Inflammatory macrophage treated with lipopolysaccharide for 4 hours (primary cell): ENCODE results near the gene DMRTA2.

Source experiments
- DNase-seq: peaks from one replicate; pipeline ENCODE4 v3.0.0-alpha.2; 2020

The DMRTA2 gene

DNA sequence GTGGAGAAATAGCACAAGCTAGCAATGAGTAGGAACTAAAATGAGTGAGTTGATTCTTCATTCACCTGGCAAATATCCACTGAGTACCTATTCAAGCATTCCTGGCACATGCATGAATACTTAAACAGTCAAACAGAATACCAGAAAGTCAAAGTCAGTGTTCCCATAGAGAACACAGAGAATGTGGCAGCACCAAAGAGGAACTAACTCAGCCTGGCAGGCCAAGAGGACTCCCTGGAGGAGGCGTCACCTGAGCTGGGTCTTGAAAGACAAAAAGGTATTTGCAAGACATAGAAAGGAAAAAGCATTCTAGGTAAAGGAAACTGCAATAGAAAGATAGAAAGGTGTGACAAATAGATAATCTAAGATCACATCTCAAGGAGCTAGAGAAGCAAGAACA lies 49.7 kb downstream of the DMRTA2 start:
- DNase-seq = no peak

DNA sequence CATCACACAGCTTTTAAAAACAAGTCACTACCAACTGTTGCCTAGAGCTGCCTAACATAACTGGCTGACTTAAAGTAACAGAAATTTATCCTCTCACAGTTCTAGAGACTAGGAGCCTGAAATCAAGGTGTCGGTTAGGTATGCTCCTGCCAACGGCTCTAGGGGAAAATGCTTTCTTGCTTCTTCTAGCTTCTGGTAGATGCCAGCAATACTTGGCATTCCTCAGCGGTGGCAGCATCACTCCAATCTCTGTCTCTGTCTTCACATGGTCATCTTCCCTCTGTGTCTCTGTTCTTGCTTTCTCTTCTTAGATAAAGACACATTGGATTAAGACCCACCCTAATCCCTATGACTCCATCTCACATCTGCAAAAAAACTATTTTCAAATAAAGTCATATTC lies 51.5 kb downstream of the DMRTA2 start:
- no peak for DNase-seq

DNA sequence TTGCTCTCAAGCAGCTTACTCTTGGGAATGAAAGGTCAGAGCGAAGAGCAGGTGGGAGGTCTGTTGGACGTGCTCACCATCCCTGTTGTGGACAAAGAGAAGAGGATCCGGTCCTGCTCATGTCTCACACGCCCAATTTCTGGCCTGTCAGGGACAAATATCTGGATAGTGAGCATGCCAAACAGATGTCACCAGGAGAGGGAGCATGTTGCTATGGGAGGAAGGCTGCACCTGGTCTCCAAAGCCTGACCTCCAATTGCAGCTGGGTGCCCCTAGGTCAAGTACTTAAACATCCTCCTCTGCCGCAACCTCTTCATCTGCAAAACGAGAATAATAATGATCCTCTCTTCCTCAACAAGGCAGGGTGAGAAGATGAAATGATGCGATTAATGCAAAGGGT lies 53.4 kb downstream of the DMRTA2 start:
- no peak for DNase-seq

DNA sequence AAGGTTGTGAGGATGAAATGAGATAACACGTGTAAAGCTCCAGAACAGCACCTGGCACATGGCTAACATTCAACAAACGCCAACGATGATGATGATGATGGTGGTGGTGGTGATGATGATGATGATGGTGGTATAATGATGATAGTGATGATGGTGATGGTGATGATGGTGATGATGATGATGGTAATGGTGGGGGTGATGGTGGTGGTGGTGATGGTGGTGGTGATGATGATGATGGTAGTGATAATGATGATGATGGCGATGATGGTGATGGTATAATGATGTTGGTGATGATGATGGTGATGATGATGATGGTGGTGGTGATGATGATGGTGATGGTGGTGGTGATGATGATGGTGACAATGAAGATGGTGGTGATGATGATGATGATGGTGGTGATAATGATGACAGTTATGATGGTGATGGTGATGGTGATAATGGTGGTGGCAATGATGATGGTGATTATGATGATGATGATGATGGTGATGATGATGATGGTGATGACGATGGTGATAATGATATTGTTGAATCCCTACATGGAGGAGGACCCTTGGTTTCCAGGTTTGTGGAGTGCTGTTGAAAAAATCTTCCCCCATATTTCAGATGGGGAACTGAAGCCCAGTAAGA lies 54.1 kb downstream of the DMRTA2 start:
- no peak for DNase-seq

DNA sequence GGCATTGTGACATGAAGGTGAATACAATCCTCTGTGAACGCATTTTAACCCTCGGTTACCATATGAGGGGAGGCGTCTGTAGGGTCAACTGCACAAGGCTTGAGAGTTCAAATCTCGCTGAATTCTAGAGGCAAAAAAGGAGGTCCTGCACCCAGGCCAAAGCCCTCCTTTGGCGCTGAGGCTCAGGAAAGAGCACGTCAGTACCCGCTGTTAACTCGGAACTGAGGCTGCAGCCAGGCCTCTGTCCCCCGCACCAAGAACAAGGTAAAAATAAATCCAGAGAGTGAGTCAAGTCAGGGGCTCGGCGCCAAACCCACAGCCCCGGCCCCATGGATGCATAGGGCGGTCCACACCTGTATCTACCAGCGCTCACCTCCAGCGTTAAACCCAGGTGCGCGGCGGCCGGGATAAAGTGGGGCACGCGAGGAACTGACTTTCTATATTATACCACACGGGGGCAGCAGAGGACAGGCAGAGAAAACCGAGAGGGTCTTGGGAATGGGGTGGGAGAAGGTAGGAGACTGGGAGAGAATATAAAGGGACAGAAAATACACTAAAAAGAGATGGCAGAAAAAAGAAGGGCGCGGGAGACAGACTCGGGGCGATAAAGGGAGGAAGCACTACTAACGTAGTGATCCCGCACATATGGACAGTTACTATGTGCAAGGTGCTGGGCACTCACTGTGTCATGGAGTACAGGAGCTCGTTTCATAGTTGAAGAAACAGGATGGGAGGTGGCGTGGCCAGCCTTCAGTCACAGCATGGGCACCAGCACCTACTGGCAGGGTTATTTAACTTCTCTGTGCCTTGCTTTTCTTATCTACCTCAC lies 54.9 kb downstream of the DMRTA2 start:
- no peak for DNase-seq
